AG04450 (cell line): Measurements from ENCODE around the gene TEAD3. TPM values are rescaled to one million over a fixed set of nuclear protein-coding genes. Genes with fewer than 3 reads are reported as not detected.

ENCODE experiments used
- CTCF ChIA-PET: fragments of 300-600, 350-600 bp; formaldehyde crosslinking; extraction: SDS; loops from one replicate; lab custom pipeline; 2022; ENCODE audit warnings: antibody characterized with exemption, inconsistent platforms; lab: Charles Lee
- POLR2A ChIA-PET: fragments of 350-600 bp; formaldehyde crosslinking; extraction: SDS; loops from one replicate; lab custom pipeline; 2021; ENCODE audit warnings: antibody characterized with exemption, inconsistent platforms; lab: Yijun Ruan, JAX
- DNase-seq: peaks from one replicate; pipeline ENCODE4 v3.0.0-alpha.2; 2011; ENCODE audit warnings: low read depth, low spot score
- H3K27ac ChIP-seq: one replicate; pipeline ENCODE4 v1.5.1; 2012; ENCODE audit warnings: low read depth, low read length, control low read depth
- H3K27me3 ChIP-seq: one replicate; pipeline ENCODE4 v1.6.0; 2012; ENCODE audit warnings: low read length; ENCODE audit not compliant: control insufficient read depth, insufficient read depth
- H3K4me3 ChIP-seq: 2 replicates; pipeline ENCODE4 v1.5.1; 2011; ENCODE audit warnings: mild to moderate bottlenecking, low read depth, low read length, control low read depth
- H3K9me3 ChIP-seq: 2 replicates; pipeline ENCODE4 v1.5.1; 2012; ENCODE audit warnings: low read length; ENCODE audit not compliant: control insufficient read depth, insufficient read depth
- CTCF ChIP-seq: IDR thresholded peaks from 2 replicates; pipeline ENCODE4 v1.5.1; 2011; ENCODE audit warnings: low read depth, low read length, control low read depth, inconsistent platforms
- polyA minus RNA-seq: library from RNA; depleted of rRNA, polyadenylated mRNA; stranded (reverse); fragments of >200 nt; gene quantifications from 2 replicates; pipeline ENCODE4 v1.2.3, GENCODE V29; 2011; rRNA and poly(A)+ RNA removed
- polyA plus RNA-seq: library from polyadenylated mRNA; depleted of rRNA; stranded (reverse); fragments of >200 nt; gene quantifications from 2 replicates; pipeline ENCODE4 v1.2.3, GENCODE V29; 2011; rRNA removed

TEAD3 gene
- polyA plus RNA-seq (16.6 and 22.8 TPM in 2 replicates), polyA minus RNA-seq (11.8 and 14.9 TPM in 2 replicates)

- ChIA-PET POLR2A (interaction anchor here (0.7 to 2.8 kb wide), 8 partner anchors 9 to 231 kb away, joined by 3 to 21 read pairs (median 4); no protein-coding TSS in a partner anchor), CTCF (interaction anchor here (0.7 to 1.7 kb wide), 3 partner anchors 25 to 36 kb away, joined by 6 to 10 read pairs (median 6); partner anchors contain the start of gene RPL10A)
- H3K9me3 ChIP-seq = no peaks in the 10 kb centered on the region; the same call in 1 of the 2 replicates
- TF ChIP-seq CTCF = no peak
- peak within 1 kb of the TSS; percentile 88 for H3K27ac ChIP-seq
- DNase-seq = no peak
- peak within 1 kb of the TSS; percentile 78 for H3K4me3 ChIP-seq
- no peaks in the 10 kb centered on the region for H3K27me3 ChIP-seq
Observed at GRCh38 chr6:35496841-35497570, at the start of gene TEAD3. Gene TEAD3 (minus strand): TSS chr6:35497079.

GRCh38 chr6:35544769-35545361 lies 48.0 kb upstream of the TEAD3 start:
- no peak for TF ChIP-seq CTCF
- no peak overlapping the region for H3K27ac ChIP-seq
- H3K9me3 ChIP-seq = no peaks in the 10 kb centered on the region
- no peak overlapping the region for H3K4me3 ChIP-seq
- no peak for DNase-seq
- CTCF ChIA-PET = no interaction called here
- peaks cover 11% of the 10 kb centered on the region for H3K27me3 ChIP-seq
- POLR2A ChIA-PET = no interaction called here

GRCh38 chr6:35543459-35544193 lies 46.7 kb upstream of the TEAD3 start:
- H3K27me3 ChIP-seq = peaks cover 18% of the 10 kb centered on the region
- no peak for DNase-seq
- POLR2A ChIA-PET = no interaction called here
- no peak overlapping the region for H3K27ac ChIP-seq
- no peak for TF ChIP-seq CTCF
- H3K4me3 ChIP-seq = no peak overlapping the region
- CTCF ChIA-PET = interaction anchor here (1.3 kb wide), 1 partner anchor 8 kb away, joined by 3 read pairs; no protein-coding TSS in a partner anchor
- no peaks in the 10 kb centered on the region for H3K9me3 ChIP-seq

DNA sequence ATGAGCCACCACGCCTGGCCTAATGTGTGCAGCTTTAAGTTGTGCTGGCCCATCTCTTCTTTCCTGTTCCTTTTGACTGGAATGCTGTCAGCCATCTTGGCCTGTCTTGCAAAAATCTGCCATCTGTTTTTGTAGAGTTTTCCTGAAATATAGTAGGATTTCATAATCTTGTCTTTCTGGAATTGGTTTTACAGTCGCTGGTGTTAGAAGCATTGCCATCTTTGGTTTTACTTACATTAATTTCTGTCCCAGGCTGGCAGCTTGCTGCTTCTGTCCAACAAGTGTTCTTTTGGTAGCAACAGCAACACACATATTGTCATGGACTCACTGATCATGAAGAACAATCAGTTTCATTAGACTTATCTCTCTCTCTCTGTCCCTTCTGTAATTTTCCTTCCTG lies 45.0 kb upstream of the TEAD3 start:
- no peak for TF ChIP-seq CTCF
- DNase-seq = no peak
- Histone ChIP-seq H3K4me3 (no peak overlapping the region), H3K9me3 (no peaks in the 10 kb centered on the region), H3K27ac (no peak overlapping the region), H3K27me3 (peaks cover 20% of the 10 kb centered on the region)
- ChIA-PET CTCF (interaction anchor here (1.8 kb wide), 1 partner anchor 10 kb away, joined by 4 read pairs; no protein-coding TSS in a partner anchor), POLR2A (no interaction called here)
